BLaER1 treated with 17β-estradiol and CSF1 and Interleukin-3, amounts not matched to agents 10 nM and 100 nM (cell line): ENCODE data around the gene IRS2.
A peak's percentile ranks its signal among the peaks of the same experiment; 100 is the strongest.

Experiments
- H3K27ac ChIP-seq, 11 experiments: shearing (Covaris generic); formaldehyde crosslinking; 2 replicates each; pipeline ENCODE4 v1.8.1; 2022
- H3K27me3 ChIP-seq, 11 experiments: shearing (Covaris generic); formaldehyde crosslinking; 2 replicates each; pipeline ENCODE4 v1.8.1; 2022
- H3K36me3 ChIP-seq, 11 experiments: shearing (Covaris generic); formaldehyde crosslinking; 2 replicates each; pipeline ENCODE4 v1.8.1; 2022
- H3K4me1 ChIP-seq, 10 experiments: shearing (Covaris generic); formaldehyde crosslinking; 2 replicates each; pipeline ENCODE4 v1.8.1; 2022
- H3K4me2 ChIP-seq, 11 experiments: shearing (Covaris generic); formaldehyde crosslinking; 2 replicates each; pipeline ENCODE4 v1.8.1; 2022
- H3K4me3 ChIP-seq, 10 experiments: shearing (Covaris generic); formaldehyde crosslinking; 2 replicates each; pipeline ENCODE4 v1.8.1; 2022
- H3K9ac ChIP-seq, 11 experiments: shearing (Covaris generic); formaldehyde crosslinking; 2 replicates each; pipeline ENCODE4 v1.8.1; 2022
- H3K9me3 ChIP-seq, 11 experiments: shearing (Covaris generic); formaldehyde crosslinking; replicated peaks in 1 of 11; 2 replicates each; pipeline ENCODE4 v1.8.1; 2022
- H4K20me1 ChIP-seq, 11 experiments: shearing (Covaris generic); formaldehyde crosslinking; 2 replicates each; pipeline ENCODE4 v1.8.1; 2022
- Cebpa-rat ChIP-seq, 11 experiments: shearing (Covaris generic); IDR thresholded peaks; 2 replicates each; pipeline ENCODE4 v1.8.1; 2022

Gene IRS2

DNA sequence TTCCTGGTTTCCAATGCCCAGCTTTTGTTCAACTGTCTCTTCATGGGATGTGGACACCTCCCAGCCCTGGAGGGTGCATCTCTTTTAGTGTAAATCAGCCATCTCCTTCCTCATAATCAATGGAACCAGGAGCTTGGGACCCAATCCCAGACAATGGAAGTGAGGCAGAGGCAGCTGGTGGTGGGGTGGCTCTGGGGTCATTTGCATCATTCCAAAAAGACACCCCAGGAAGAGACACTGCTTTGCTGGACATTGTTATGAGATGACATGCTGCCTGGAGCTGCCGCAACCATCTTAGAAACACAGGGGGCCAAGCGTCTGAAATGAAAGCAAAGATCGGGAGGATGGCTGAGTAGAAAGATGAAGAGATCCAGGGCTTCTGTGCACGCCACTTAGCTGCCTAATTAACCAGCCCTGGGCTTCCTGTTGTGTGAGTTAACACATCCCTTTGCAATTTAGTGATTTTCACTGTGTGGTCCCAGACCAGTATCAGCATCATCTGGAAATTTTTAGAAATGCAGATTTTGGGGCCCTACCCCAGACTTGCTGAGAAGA is 36.1 kb downstream of the IRS2 start:
- Histone ChIP-seq H3K27me3 (no peaks in the 10 kb centered on the region), H3K36me3 (peaks cover 23 to 34% (median 29%) of the 10 kb centered on the region in 11 experiments)
- TF ChIP-seq Cebpa-rat (IDR thresholded peaks at IDR 0.05), result no peak

DNA sequence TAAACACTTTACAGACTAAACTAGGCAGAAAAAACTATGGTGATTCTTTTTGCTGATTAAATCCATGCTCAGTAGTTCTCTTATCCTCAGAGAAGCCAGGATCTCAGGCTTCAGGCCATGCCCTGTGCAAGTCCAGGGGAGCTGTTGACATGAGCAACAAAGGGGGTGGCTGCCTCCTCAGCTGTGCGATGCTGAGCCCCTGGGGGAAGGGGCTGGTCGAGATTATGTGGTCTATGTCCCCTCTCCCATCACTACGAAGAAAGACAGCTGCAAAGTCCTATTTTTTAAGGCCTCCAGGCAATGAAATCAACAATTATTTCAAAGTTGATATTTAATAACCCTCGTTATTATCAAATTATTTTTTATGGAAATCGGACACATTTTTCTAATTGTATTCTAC is 37.0 kb downstream of the IRS2 start:
- H3K9ac ChIP-seq, result no peak overlapping the region; a peak in 1 of 22 replicates
- peak overlapping the region in 6 of 11 experiments; percentile 69 to 83 (median 76); a peak in 11 of 22 replicates for H3K4me2 ChIP-seq
- H3K27ac ChIP-seq, result 0 out of 22 replicates have a peak overlapping the region, but pooled peaks of 3 of the 11 experiments have one; percentile 7 to 19 (median 8)
- no peak overlapping the region for H3K4me3 ChIP-seq
- H3K4me1 ChIP-seq, result peaks cover 26 to 70% (median 56%) of the 10 kb centered on the region in 10 experiments
- H3K36me3 ChIP-seq, result peaks cover 13 to 24% (median 20%) of the 10 kb centered on the region in 11 experiments; a peak in 21 of 22 replicates
- H4K20me1 ChIP-seq, result peaks cover 0 to 14% (median 12%) of the 10 kb centered on the region in 11 experiments; a peak in 7 of 22 replicates
- TF ChIP-seq Cebpa-rat (IDR thresholded peaks at IDR 0.05), result no peak
- peaks cover 0 to 26% (median 21%) of the 10 kb centered on the region in 11 experiments; a peak in 16 of 22 replicates for H3K9me3 ChIP-seq
- H3K27me3 ChIP-seq, result no peaks in the 10 kb centered on the region

More for the DNA sequence above, 36.1 kb downstream of the IRS2 start:
- Histone ChIP-seq H3K4me3 (peak overlapping the region in 2 of 10 experiments; percentile 9 to 30; a peak in 1 of 20 replicates), H3K4me1 (peaks cover 26 to 63% (median 49%) of the 10 kb centered on the region in 10 experiments), H3K27ac (peak overlapping the region in 8 of 11 experiments; percentile 8 to 71 (median 47); a peak in 14 of 22 replicates), H3K9me3 (peaks cover 0 to 17% (median 12%) of the 10 kb centered on the region in 11 experiments; a peak in 15 of 22 replicates), H3K9ac (peak overlapping the region in 5 of 11 experiments; percentile 25 to 57 (median 36); a peak in 7 of 22 replicates), H4K20me1 (peaks cover 0 to 23% (median 13%) of the 10 kb centered on the region in 11 experiments; a peak in 7 of 22 replicates), H3K4me2 (peak overlapping the region; percentile 53 to 83 (median 73))

DNA sequence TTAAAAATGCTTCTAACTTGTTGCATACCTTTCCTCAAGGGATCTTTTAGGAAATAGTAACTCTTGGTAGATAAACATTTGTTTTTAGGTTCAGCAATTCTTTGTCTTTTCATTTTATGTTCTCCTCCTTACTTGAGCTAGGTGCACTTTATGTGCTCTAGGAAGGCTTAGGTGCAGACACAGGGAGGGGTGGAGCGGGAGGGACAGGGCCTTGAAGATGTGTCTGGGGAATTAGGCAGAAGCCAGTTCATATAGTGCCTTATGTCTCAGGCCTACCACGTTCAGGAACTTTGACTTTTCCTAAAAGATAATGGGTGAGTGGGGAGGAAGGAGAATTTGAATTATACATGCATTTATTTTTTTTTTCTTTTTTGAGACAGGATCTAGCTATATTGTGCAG is 37.7 kb downstream of the IRS2 start:
- H3K4me2 ChIP-seq, result peak overlapping the region in 6 of 11 experiments; percentile 69 to 83 (median 76); a peak in 10 of 22 replicates
- H3K36me3 ChIP-seq, result peaks cover 6 to 18% (median 13%) of the 10 kb centered on the region in 11 experiments; a peak in 21 of 22 replicates
- TF ChIP-seq Cebpa-rat (IDR thresholded peaks at IDR 0.05), result no peak
- H3K4me3 ChIP-seq, result no peak overlapping the region
- no peaks in the 10 kb centered on the region for H3K27me3 ChIP-seq
- H4K20me1 ChIP-seq, result peaks cover 0 to 14% (median 9%) of the 10 kb centered on the region in 11 experiments; a peak in 7 of 22 replicates
- H3K27ac ChIP-seq, result 0 out of 22 replicates have a peak overlapping the region, but pooled peaks of 1 of the 11 experiments have one; percentile 7
- peaks cover 31 to 75% (median 63%) of the 10 kb centered on the region in 10 experiments for H3K4me1 ChIP-seq
- peaks cover 0 to 26% (median 21%) of the 10 kb centered on the region in 11 experiments; a peak in 16 of 22 replicates for H3K9me3 ChIP-seq
- H3K9ac ChIP-seq, result no peak overlapping the region

- no peak overlapping the region for H3K27ac ChIP-seq
- no peak for TF ChIP-seq Cebpa-rat (IDR thresholded peaks at IDR 0.05)
- H3K4me2 ChIP-seq, result no peak overlapping the region; a peak in 1 of 22 replicates
- peaks cover 0 to 14% (median 9%) of the 10 kb centered on the region in 11 experiments; a peak in 7 of 22 replicates for H4K20me1 ChIP-seq
- no peak overlapping the region for H3K9ac ChIP-seq
- H3K4me1 ChIP-seq, result peaks cover 38 to 74% (median 66%) of the 10 kb centered on the region in 10 experiments
- H3K9me3 ChIP-seq, result peaks cover 0 to 26% (median 21%) of the 10 kb centered on the region in 11 experiments; a peak in 16 of 22 replicates
- H3K36me3 ChIP-seq, result peaks cover 0 to 7% (median 3%) of the 10 kb centered on the region in 11 experiments; a peak in 6 of 22 replicates
- H3K27me3 ChIP-seq, result no peaks in the 10 kb centered on the region
- H3K4me3 ChIP-seq, result no peak overlapping the region
Observed at GRCh38 chr13:109747524-109747923, 38.9 kb downstream of the IRS2 start.

DNA sequence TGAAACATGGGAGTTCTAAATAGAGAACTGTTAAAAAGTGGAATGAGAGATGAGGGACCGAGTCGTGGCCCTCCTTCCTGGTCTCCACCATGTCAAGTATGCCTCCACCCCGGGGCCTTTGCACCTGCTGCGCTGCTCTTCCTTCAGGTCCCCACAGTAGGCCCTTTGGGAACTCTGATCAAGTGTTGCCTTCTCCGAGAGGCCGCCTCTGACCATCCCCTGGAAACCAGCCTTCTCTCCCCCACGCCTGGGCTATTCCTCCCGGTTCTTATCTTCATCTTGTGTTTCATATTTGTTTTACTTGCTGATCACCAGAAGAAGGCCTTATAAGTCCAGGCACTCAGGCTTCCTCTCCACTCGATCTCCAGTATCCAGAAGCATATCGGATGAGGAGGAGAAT is 40.0 kb downstream of the IRS2 start:
- H3K4me1 ChIP-seq, result peaks cover 26 to 69% (median 64%) of the 10 kb centered on the region in 10 experiments
- H3K4me2 ChIP-seq, result no peak overlapping the region
- H3K9ac ChIP-seq, result no peak overlapping the region
- H3K27me3 ChIP-seq, result no peaks in the 10 kb centered on the region
- TF ChIP-seq Cebpa-rat (IDR thresholded peaks at IDR 0.05), result no peak
- no peaks in the 10 kb centered on the region for H3K36me3 ChIP-seq
- H3K4me3 ChIP-seq, result no peak overlapping the region
- peaks cover 0 to 2% (median under 1%) of the 10 kb centered on the region in 11 experiments; a peak in 5 of 22 replicates for H4K20me1 ChIP-seq
- peaks cover 0 to 26% (median 21%) of the 10 kb centered on the region in 11 experiments; a peak in 16 of 22 replicates for H3K9me3 ChIP-seq
- H3K27ac ChIP-seq, result no peak overlapping the region

- no peaks in the 10 kb centered on the region for H4K20me1 ChIP-seq
- no peak overlapping the region for H3K27ac ChIP-seq
- H3K27me3 ChIP-seq, result no peaks in the 10 kb centered on the region
- H3K4me3 ChIP-seq, result no peak overlapping the region
- no peak overlapping the region for H3K9ac ChIP-seq
- no peaks in the 10 kb centered on the region for H3K36me3 ChIP-seq
- no peak for TF ChIP-seq Cebpa-rat (IDR thresholded peaks at IDR 0.05)
- H3K9me3 ChIP-seq, result peaks cover 0 to 26% (median 21%) of the 10 kb centered on the region in 11 experiments; a peak in 16 of 22 replicates
- no peak overlapping the region for H3K4me2 ChIP-seq
- peaks cover 20 to 63% (median 57%) of the 10 kb centered on the region in 10 experiments for H3K4me1 ChIP-seq
Observed at GRCh38 chr13:109745702-109746101, 40.7 kb downstream of the IRS2 start.

DNA sequence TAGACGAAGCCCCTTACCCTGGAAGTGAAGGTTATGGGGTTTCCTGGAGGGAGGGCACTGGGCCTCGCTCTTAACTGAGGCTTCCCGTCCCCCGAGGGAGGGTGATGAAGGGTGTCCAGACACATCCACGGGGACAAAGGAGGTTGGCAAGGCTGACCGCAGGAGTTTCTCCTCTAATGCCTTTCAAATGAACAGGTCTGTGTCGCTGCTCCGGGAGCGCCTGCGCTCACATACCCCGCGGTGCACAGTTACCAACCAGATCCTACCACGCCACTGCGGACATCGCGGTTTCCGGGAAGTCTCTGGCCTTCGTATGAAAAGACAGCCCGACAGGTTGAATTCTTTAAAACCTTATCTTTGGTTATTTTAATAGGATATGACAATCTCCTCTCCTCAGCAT is 41.3 kb downstream of the IRS2 start:
- Histone ChIP-seq H3K36me3 (no peaks in the 10 kb centered on the region), H3K4me3 (no peak overlapping the region), H3K9ac (no peak overlapping the region), H3K27ac (peak overlapping the region in 8 of 11 experiments; percentile 28 to 64 (median 48); a peak in 12 of 22 replicates), H3K9me3 (peaks cover 0 to 26% (median 21%) of the 10 kb centered on the region in 11 experiments; a peak in 16 of 22 replicates), H3K4me2 (peak overlapping the region in 7 of 11 experiments; percentile 62 to 80 (median 73); a peak in 9 of 22 replicates), H3K27me3 (no peaks in the 10 kb centered on the region), H3K4me1 (peaks cover 19 to 63% (median 57%) of the 10 kb centered on the region in 10 experiments), H4K20me1 (no peaks in the 10 kb centered on the region)
- TF ChIP-seq Cebpa-rat (IDR thresholded peaks at IDR 0.05), result no peak

GRCh38 chr13:109744512-109745051 is 41.8 kb downstream of the IRS2 start:
- H3K9ac ChIP-seq, result 0 out of 22 replicates have a peak overlapping the region, but pooled peaks of 1 of the 11 experiments have one; percentile 9
- peaks cover 0 to 26% (median 21%) of the 10 kb centered on the region in 11 experiments; a peak in 16 of 22 replicates for H3K9me3 ChIP-seq
- no peak overlapping the region for H3K4me3 ChIP-seq
- H4K20me1 ChIP-seq, result no peaks in the 10 kb centered on the region
- H3K4me2 ChIP-seq, result peak overlapping the region in 10 of 11 experiments; percentile 58 to 80 (median 72); a peak in 19 of 22 replicates
- H3K4me1 ChIP-seq, result peaks cover 21 to 61% (median 56%) of the 10 kb centered on the region in 10 experiments
- peak overlapping the region in 8 of 11 experiments; percentile 28 to 64 (median 48); a peak in 14 of 22 replicates for H3K27ac ChIP-seq
- no peaks in the 10 kb centered on the region for H3K27me3 ChIP-seq
- no peaks in the 10 kb centered on the region for H3K36me3 ChIP-seq
- no peak for TF ChIP-seq Cebpa-rat (IDR thresholded peaks at IDR 0.05)
